Measurements from ENCODE around the gene TRIM38.
"Not testable (repeated sequence)": the region's sequence is repeated elsewhere in the genome, so short reads cannot be mapped to it uniquely, and the experiment has no call there.

Gene TRIM38

DNA sequence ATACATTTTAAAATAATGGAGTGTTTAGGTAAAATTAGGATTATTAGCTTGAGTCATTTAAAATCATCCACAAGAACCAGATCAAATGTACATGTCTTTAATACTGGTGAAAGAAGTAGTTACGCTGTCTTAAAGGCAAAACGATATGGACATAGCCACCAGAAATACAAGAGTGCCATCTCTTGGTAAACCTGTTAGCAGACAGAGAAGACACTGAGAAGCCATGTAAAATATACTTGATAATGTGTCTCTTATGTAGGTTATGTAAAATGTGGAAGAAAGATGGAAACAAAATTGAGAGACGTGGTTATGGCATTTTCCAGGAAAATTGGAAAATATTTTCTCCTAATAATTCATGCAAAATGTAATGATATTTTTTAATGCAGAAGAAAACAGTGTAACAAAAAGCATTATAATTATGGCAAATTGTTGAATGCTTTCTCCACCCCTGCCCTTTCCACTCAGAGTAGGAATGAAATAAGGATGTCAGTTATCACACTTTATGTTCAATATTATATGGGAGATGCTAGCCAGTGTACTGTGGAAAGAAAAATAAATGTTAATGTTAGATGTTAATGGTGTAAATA, 19.9 kb upstream of the TRIM38 start:
- no peak for DNase-seq

DNA sequence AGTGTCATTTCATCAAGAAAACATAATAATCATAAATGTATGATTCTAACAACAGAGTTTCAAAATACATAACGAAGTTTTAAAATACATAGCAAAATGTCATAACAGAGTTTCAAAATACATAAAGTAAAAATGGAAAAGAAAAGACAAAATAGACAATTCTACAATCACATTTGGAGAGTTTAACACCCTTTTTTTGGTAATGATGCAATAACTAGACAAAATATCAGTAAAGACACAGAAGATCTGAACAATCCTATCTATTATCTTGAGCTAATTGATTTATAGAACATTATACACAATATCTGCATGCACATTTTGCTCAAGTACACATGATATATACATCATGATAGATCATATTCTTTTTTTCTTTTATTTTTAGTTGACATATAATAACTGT, 18.7 kb upstream of the TRIM38 start:
- DNase-seq: no peak

DNA sequence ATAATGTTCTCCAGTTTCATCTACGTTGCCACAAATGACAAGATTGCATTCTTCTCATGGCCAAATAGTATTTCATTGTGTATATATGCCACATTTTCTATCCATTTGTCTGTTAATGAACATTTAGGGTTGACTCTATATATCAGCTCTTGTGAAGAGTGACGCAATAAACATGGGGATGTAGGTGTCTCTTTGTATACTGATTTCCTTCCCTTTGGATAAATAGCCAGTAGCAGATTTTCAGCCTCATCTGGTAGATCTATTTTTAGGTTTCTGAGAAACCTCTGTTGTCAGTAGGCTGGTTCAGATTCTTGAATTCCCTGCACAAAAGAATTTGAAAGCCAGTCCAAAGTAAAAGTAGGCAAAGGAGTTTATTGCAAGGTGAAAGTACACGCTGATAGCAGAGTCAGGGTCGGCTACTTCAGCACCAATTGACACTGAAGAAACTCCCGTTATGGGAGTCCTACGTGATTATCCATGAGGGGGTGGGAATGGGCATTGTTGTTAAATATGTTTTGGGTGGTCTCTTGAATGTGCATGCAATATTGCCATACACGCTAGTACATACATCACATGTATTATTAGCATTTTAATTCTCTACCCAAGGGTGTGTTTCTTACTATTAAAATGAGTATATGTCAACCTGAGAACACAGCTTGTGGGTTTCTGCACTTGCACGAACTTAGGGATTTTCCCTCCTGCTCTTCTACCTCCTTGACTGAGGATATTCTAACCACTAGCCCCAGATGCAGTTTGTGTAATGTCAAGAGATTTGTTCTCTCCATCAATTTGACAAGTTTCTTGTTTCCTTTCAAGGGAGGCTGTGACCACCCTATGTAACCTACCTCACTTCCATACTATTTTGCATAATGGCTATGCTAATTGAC, 17.7 kb upstream of the TRIM38 start:
- DNase-seq: no peak

DNA sequence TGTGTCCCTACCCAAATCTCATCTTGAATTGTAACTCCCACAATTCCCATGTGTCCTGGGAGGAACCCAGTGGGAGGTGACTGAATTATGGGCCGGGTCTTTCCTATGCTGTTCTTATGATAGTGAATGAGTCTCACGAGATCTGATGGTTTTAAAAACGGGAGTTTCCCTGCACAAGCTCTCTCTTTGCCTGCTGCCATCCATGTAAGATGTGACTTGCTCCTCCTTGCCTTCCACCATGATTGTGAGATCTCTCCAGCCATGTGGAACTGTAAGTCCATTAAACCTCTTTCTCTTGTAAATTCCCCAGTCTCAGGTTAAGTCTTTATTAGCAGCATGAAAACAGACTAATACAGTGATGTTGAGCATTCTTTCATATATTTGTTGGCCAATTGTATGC, 16.9 kb upstream of the TRIM38 start:
- not testable (repeated sequence) for DNase-seq

DNA sequence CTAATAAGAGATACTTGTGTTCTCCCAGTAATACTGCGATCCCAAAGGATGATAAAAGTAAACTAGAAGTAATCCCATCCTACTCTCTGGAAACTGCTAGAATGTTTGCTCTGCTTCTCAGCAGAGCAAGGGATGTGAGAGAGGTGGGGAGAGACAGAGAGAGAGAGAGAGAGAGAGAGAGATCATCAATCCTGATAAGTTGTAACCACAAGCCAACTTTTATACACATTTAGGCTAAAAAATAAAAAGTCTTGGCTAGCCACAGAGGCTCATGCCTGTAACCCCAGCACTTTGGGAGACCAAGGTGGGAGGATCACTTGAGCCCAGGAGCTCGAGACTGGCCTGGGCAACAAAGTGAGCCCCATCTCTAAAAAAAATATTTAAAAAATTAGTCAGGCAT, 16.0 kb upstream of the TRIM38 start:
- DNase-seq: no peak

DNA sequence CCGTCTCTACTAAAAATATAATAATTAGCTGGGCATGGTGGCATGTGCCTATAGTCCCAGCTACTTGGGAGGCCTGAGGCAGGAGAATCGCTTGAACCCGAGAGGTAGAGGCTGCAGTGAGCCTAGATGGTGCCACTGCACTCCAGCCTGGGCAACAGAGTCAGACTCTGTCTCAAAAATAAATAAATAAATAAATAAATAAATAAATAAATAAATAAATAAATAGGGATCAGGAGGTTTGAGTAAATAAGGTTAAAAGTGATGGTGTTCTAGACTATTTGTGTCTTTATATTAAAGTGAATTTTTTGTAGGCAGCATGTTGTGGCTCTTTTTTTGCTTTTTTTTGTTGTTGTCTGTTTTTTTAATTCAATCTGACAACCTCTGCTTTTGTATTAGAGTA, 15.1 kb upstream of the TRIM38 start:
- DNase-seq: not testable (repeated sequence)

DNA sequence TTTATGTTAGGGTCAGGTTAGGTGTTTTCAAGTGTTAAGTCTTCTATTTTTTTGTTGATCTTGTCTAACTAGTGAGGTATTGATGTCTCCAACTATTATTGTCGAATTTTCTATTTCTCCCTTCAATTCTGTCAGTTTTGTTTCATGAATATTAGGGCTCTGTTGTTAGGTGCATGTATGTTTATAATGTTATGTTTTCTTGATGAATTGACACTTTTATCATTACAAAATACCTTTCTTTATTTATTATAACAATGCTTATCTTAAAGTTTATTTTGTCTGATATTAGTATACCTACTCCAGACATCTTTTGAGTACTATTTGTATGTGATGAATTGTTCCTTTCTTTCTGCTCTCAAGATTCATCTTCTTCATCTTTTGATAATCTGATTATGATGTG, 12.9 kb upstream of the TRIM38 start:
- no peak for DNase-seq

DNA sequence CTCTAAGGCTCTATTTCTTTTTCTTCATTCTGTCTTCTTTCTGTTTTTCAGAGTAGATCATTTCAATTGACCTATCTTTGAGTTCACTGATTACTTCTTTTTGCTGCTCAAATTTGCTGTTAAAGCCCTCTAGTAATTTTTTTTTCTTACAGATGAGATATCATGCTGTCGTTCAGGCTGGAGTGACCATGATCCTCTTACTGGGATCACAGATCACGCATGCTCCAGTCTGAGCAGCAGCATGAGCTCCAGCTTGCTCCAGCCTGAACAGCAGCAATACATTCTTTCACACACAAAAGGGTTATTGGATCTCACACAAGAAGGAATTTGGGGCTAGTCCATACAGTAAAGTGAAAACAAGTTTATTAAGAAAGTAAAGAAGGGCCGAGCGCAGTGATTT, 12.3 kb upstream of the TRIM38 start:
- no peak for DNase-seq

DNA sequence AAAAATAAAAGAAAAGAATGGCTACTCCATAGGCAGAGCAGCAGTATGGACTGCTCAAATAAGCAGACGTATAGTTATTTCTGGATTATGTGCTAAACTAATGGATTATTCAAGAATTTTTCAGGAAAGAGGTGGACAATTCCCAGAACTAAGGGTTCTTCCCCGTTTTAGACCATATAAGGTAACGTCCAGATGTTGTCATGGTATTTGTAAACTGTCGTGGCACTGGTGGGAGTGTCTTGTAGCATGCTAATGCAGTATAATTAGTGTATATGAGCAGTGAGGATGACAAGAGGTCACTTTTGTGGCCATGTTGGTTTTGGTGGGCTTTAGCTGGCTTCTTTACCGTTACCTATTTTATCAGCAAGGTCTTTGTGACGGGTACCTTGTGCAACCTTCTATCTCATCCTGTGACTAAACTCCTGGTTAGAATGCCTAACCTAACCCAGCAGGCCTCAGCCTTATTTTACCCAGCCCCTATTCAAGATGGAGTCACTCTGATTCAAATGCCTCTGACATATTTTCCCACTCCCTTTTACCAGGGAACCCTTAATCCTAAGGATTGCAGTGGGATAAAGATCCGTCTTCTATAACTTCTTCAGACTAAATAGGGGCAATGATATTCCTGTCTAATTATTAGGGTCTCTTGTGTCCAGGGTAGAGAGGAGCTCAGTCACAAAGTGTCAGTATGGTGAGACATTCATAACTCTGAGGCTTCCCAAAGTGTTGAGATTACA, 11.1 kb upstream of the TRIM38 start:
- DNase-seq: no peak

DNA sequence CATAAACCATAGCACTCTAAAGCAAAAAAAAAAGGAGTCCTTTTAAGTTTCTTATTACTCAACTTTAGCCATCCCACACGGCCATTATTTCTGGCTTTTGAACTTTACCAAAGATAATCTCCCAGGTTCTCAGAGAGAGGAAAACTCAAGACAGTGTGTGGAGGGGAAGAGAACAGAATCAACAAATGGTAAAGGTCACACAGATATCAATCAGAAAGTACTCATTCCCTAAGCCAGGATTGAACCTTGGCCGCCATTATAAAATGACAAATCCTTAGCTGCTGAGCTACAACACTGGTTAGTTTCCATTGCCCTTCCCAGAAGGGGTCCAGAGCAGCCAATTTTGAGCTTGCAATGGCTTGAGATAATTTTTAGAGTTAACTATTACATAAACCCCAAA, 10.1 kb upstream of the TRIM38 start:
- no peak for DNase-seq

DNA sequence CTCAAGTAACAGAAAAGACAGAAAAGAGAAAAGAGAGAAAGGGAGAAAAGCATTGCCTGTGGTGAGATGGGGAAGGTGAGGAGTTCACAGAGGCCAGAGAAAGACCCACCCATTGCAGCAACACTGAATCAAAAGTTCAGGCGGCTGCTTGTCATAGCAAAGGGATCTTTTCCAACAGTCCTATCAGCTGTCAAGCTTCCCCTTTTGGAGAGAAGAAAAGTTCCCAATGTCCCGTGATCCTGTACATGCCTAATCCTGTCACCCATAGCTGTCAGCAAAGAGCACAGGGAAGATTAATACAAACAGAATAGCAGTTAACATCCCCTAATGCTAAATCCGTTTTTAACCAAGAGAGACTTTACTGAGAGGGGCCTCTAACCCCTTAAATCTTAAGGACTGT, 8.9 kb upstream of the TRIM38 start:
- no peak for DNase-seq

DNA sequence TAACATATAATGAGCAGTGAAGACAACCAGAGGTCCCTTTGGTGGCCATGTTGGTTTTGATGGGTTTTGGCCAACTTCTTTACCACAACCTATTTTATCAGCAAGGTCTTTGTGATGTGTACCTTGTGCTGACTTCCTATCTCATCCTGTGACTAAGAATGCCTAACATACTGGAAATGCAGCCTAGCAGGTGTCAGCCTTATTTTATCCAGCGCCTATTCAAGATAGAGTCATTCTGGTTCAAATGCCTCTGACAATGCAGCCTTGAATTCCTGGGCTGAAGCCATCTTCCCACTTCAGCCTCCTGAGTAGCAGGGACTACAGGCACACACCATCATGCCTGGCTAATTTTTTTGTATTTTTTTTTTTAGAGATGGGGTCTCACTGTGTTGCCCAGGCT, 7.8 kb upstream of the TRIM38 start:
- DNase-seq: no peak

DNA sequence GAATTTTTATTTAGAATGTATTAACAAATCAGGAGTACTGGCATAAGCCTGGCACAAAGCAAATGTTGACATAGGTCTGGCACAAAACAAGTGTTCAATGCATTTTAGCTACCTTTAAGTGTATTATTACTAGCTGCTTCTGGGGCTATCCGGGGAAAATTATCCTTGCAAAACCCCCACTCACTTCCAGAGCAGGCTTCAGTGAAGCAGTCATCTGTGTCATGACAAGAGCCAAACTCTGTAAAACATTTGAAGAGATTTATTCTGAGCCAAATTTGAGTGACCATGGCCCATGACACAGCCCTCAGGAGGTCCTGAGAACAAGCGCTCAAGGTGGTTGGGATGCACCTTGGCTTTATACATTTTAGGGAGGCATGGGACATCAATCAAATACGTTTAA, 6.4 kb upstream of the TRIM38 start:
- DNase-seq: no peak

DNA sequence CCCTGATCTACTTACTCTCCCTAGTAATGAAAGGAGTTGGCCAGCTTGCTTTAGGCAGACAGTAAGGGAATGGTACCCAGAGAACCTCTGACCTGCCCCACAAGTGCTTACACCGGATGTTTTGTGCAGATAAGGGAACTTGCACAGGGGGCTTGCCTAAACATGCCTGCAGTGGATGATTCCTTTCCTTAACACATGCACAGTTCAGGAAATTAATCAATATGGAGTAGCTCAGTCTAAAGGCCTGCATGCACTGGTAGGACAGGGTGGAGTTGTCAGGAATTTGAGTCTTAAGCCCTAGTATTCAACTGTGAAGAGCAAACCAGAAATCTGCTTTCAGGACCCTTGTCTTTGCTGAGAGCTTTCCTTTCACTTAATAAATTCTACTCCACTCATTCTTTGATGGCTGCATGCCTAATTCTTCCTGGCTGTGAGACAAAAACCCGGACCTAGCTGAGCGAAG, 3.9 kb upstream of the TRIM38 start:
- no peak for DNase-seq

DNA sequence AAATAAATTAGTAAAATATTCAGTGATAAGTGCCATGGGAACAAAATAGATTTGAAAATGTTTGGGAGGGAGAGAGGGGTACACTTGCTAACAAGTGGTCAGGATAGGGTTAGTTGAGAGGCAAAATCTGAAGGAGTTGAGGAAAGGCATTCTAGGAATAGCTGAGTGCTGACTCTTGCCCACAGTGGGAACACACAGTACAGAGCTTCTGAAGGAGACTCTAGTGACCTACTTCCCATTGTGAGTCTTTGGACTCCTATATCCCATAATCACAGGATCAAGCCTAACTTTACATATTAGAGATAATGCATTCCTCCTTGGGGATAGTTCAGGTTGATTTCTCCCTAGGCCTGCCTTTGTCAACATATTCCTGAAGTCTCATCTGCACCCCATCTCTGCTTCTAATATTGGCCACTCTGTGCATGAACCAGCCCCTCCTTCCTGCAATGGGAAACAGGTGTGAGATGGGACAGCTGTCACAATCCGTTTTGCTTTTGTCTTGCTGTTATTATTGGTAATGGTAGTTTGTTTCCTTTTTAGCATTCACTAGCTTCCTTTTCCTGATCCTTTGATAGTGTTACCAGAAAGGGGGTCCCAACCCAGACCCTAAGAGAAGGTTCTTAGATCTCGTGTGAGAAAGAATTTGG, 2.6 kb upstream of the TRIM38 start:
- no peak for DNase-seq

DNA sequence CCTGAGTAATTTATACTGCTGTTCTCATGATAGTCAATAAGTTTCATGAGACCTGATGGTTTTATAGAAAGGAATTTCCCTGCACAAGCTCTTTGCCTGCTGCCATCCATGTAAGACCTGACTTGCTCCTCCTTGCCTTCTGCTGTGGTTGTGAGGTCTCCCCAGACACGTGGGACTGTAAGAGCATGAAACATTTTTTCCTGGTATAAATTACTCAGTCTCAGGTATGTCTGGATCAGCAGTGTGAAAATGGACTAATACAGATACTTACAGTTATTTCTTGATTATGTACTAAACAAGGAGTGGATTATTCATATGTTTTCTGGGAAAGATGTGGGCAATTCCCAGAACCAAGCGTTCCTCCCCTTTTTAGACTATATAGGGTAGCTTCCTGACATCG, 1.9 kb upstream of the TRIM38 start:
- DNase-seq: no peak

DNA sequence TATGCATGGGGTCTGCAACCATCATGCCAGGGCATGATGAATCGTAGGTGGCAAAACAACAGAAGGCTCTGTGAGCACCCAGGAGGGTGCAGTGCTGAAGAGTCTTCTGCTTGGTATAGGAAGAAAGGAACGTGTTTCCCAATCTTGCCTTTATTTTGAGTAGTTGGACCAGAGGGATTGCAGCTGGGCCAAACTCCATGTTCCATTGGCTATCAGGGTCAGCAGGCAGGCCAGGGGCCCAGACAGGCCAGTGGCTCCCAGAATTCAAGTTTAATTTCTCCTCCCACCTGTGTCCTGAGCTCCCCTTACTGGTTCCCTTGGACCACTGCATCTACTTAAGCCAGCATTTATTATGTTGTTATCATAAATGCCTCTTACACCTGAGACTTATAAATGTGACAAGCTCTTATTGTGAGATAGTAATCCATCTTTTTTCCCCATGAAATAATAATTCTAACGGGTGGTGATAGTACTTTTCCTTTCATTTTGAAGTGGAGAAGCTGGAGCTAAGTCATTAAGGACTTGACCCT, 918 bp upstream of the TRIM38 start:
- no peak for DNase-seq

DNA sequence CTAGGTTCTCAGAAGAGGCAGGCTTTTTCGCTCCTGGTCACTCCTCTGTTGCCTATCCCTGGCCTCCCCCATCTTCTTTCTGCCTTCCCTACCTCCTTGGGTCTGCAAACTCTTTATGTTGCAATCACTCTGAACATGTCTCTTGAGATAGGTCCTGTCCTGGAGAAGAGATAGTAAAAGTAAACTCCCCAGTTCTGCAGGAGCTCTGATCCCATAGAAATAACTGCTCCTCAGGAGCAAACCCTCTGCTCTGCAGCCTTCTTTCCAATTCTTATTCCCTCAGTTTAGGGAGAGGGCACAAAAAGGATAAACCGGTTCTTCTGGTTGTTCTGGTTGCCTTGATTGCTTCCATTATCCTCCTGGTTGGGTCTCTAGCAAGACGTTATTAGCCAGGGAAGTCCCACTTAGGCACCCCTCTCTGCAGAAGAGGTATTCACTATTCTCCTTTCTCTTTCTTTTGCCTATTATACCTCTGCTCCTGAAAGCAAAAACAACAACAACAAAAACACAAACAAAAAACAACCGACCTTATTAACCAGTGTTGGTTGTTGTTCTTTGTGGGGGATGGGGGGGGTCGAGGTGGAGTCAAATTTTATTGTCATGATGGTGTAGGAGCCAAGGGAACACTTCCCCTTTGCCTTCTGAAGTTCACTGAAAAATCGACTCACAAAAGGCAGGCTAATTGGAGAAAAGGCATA, 973 bp downstream of the TRIM38 start:
- no peak for DNase-seq

DNA sequence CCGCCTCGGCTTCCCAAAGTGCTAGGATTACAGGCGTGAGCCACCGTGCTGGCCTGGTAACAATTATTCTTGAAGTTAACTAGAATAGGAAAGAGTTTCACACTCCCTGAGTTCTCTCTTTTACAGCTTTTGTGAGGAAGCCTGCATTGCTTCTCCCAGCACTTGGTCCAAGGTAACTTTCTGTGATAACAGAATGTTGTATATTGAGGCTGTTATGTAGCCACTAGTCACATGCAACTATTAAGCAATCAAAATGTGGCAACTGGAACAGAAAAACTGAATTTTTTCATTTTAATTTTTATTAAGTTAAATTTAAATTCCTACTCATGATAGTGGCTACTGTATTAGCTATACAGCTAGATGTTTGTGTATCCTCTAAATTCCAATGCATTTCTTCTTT, 2.5 kb downstream of the TRIM38 start:
- DNase-seq: no peak

DNA sequence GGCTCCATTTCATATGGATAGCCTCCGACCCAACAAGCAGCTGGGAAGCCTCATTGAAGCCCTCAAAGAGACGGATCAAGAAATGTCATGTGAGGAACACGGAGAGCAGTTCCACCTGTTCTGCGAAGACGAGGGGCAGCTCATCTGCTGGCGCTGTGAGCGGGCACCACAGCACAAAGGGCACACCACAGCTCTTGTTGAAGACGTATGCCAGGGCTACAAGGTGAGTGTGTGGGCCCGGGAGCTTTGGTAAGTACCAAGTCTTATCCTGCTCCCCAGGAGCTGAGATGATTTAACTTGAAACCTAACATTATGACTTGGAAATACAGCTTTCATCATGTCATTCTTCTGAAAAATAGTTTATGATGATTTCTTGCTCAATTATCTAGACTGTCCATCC, 4.1 kb downstream of the TRIM38 start:
- DNase-seq: no peak

DNA sequence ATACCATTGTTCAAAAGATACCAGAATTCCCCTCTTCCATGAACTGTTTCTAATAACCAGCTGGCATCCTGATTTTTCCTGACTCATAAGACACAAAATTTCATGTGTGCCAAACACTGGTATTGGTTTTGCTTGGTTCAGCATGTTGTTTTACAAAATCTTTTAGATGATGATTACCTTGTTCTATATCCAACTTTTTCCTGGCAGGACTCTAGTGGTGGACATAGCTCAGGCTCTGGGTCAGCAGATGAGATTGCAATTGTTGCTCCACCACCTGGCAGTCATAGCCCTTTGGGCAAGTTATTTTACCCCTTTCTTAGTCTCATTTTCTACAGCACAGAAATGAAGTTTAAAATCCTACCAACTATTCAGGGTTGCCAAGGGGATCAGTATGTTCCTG, 6.2 kb downstream of the TRIM38 start:
- no peak for DNase-seq

DNA sequence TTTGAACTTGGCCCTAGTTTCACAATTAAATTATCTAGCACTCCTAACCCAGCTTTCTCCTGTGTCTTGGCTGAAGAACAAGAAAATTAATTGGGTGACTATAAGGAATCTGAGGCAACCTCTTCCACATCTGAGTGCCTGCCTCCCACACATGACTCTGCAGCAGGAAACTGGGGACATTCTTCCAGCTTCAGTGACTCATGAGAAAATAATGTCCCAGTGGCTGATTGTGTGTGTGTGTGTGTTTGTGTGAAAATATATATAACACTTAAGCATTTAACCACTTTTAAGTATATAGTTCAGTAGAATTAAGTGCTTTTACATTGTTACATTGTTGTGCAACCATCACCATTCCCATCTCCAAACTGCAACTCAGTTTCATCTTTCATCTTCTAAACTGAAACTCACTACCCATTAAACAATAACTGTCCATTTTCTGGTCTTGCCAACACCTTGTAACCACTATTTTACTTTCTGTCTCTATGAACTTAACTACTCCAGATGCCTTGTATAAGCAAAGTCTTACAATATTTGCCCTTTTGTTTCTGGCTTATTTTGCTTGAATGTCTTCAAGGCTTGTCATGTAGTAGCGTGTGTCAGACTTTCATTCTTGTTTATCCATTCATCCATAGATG, 8.7 kb downstream of the TRIM38 start:
- DNase-seq: no peak

All from 8988T (cell line).